Anterior cingulate cortex (tissue), 58 donors: ENCODE data around the gene RNF151.
A peak's percentile ranks its signal among the peaks of the same experiment; 100 is the strongest.

Source experiments
- DNase-seq, 58 donors: peaks; one replicate each; lab custom pipeline; 2025; lab: John Stamatoyannopoulos, UW

Gene RNF151

DNA sequence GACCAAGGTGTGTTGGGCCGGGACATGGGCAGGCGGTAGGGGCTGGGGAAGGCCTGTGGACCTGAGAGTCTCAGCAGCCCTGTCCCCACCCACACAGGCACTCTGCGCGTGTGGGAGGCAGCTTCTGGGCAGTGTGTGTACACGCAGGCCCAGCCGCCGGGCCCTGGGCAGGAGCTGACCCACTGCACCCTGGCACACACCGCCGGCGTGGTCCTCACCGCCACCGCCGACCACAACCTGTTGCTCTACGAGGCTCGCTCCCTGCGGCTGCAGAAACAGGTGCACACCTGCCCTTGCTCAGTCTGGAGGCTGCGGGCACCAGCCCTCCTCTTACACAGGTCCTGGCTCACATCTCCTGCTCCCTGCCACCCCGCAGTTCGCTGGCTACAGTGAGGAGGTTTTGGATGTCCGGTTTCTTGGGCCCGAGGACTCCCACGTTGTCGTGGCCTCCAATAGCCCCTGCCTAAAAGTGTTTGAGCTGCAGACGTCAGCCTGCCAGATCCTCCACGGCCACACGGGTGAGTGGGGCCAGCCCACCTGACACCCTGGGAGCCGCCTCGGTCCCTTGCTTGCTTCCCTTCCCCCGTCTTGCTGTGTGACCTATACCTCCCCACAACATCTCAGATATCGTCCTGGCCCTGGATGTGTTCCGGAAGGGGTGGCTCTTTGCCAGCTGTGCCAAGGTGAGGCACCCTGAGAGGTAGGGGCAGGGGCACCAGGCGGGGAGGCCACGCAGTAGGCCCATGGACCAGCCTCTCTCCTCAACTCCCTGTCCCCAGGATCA is 9.0 kb downstream of the RNF151 start:
- DNase-seq = no peak

DNA sequence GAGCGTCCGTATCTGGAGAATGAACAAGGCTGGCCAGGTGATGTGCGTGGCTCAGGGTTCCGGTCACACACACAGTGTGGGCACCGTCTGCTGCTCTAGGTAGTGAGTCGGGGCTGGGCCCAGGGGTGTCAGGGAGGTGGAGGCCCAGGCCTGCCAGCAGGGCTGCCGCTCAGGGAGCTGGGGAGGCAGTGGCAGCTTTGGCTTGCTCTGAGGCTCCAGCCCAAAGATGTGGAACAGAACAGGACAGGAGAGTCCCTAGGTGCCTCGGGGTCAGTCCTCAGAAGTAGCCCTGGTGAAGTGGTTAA is 9.5 kb downstream of the RNF151 start:
- DNase-seq = no peak

- no peak for DNase-seq
These were observed 10.6 kb downstream of the RNF151 start for GRCh38 chr16:1976951-1977874.

DNA sequence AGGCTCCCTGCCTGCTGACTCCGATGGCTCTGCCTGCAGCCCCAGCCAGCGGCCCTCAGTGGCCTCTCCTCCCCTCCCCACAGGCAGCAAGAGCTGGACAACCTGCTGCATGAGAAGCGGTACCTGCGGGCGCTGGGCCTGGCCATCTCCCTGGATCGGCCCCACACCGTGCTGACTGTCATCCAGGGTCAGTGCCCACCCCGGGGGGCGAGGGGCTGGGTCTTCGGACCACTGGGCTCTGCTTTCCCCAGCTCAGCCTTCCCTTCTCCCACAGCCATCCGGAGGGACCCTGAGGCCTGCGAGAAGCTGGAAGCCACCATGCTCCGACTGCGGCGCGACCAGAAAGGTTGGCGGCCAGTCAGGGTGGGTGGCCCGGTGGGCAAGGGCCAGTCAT is 11.2 kb downstream of the RNF151 start:
- DNase-seq = no peak

- no peak for DNase-seq
These were observed 11.9 kb downstream of the RNF151 start for GRCh38 chr16:1978476-1979120.

DNA sequence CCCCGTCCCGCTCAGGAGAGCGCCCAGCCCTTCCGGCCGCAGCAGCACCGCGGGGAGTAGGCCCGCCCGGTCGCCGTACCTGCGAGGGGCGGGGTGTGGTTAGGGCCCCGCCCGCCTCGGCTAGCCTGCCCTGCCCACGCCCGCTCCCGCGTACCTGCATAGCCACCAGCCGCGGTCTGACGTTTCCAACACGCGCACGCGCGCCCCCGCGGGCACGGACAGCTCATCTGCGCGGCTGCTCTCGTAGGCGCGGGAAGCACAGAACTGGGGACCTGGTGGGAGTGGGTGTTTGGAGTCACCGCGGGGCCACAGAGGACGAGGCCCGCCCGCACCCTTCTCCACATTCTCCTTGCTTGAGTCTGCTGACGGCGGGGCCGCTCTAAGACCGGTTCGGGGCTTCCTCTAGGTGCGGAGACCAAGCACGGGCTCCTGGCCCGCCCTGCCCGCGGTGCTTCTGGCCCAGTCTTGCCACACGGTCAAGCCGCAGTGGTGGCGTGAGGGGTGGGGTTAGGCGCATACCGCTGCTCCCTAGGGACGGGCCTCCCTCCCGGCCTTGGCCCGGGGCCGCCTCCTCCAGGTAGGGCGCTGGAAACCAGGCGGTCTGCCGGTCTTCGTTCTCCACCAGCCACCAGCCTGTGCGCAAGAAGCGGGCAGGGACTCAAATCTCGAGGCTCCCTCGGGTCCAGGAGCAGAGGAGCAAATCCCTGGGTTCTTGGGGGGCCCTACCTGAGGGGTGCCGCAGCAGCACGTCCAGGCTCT is 12.8 kb downstream of the RNF151 start:
- DNase-seq = peak in 1 of 58 donors; percentile 18

GRCh38 chr16:1980030-1980769 is 13.5 kb downstream of the RNF151 start:
- no peak for DNase-seq

- DNase-seq = no peak
These were observed 14.1 kb downstream of the RNF151 start for GRCh38 chr16:1980770-1981087.

DNA sequence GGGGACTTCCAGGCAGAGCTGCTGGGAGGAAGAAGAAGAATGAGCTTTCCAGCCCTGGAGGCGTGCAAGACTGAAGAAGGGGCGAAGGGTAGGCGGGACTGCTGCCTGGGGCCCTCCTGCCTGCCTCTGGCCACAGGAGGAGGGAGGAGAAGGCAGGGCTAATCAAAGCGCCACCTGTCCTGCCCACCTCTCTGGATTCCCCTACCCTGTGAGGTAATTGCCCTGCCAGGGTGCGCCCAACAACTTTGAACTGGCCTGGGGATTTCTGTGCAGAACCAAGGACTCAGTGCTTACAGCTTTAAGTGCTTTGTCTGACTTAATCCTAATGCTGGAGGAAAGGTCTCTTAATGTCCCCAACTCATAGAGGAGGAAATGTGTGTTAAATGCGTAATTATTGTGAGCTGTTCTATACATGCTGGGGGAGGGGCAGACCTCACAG is 14.8 kb downstream of the RNF151 start, which contains the start of gene NOXO1:
Gene NOXO1, minus strand, starts transcription at position 72 of the 439 bp plus-strand sequence. CDS start 290 bp downstream, outside the sequence.
- DNase-seq = no peak

DNA sequence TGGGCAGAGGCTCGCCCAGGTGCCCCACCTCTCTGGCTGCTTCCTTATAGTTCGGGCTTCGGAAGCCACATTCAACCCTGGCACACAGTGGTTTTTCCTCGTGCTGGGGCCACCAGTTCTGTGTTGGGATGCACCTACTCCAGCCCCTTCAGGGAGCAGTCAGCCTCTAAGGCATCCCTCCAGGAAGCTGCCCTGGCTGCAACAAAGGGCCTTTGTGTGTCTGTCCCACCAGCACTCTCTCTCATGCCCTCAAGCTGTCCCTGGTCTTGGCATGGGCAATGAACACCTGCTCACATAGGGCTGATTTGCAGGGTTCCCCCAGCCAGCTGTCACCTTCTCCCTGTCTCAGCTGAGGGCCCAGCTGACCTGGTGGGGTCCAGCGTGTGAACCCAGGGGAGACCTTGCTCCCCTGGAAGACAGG is 15.4 kb downstream of the RNF151 start:
- DNase-seq = peak in 18 of 58 donors; percentile 6 to 63 (median 38)

DNA sequence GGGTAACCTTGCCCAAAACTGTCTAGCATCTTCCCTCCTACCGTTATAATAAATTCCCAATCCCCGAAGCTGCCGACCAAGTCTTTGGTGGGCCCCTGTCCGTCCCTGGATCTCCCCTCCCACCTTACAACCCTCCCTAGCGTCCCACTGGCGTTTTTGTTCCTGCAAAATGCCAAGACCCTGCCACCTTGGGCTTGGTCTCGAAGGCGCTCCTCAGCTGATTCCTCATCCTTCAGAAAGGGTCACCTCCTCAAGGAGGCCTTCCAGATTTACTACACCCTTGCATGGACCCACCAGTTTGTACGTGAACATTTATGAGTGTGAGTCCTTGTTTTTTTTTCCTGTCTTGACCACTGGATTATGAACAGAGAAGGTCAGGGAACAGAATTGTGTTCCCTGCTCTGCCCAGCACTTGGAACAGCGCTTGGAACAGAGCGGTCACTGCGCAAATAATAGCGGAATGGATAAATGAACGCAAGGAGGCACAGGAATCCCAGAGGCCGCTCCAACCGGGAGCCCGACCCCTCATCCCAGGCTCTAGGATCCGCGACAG is 16.4 kb downstream of the RNF151 start:
- no peak for DNase-seq

GRCh38 chr16:1983544-1984346 is 17.1 kb downstream of the RNF151 start, which contains the start of gene GFER:
Gene GFER, plus strand, starts transcription at chr16:1984193. Its CDS starts 26 bp downstream, at chr16:1984219.
- peak; percentile 16 to 93 (median 82) for DNase-seq

DNA sequence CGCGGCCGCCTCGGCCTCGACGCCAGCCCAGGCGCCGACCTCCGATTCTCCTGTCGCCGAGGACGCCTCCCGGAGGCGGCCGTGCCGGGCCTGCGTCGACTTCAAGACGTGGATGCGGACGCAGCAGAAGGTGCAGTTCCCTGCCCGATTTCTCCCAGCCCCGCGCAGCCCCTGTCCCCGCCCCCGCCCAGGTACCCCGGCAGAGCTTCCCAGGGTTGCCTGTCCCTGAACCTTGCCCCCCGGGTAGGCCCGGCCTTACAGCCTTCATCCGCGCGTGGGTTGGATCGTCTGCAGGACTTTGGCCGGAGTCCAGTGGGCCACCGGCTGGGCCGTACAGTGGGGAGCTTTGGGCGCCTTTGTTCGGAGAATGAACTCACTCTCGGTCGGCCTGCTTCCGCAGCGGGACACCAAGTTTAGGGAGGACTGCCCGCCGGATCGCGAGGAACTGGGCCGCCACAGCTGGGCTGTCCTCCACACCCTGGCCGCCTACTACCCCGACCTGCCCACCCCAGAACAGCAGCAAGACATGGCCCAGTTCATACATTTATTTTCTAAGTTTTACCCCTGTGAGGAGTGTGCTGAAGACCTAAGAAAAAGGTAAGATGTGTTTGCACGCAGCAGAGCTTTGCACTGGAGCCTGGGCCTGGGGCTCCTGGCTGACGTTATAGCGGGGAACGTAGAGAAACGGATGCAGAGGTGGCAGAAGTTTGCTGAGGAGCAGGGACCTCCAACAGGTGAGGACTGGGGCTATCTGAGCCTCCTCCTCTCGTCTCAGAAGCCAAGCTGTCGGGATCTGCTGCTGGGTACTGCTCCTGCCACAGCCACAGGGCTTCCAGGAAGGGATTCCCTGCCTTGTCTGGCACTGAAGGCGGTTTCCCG is 17.9 kb downstream of the RNF151 start:
- DNase-seq = peak in 8 of 58 donors; percentile 30 to 62 (median 49)

DNA sequence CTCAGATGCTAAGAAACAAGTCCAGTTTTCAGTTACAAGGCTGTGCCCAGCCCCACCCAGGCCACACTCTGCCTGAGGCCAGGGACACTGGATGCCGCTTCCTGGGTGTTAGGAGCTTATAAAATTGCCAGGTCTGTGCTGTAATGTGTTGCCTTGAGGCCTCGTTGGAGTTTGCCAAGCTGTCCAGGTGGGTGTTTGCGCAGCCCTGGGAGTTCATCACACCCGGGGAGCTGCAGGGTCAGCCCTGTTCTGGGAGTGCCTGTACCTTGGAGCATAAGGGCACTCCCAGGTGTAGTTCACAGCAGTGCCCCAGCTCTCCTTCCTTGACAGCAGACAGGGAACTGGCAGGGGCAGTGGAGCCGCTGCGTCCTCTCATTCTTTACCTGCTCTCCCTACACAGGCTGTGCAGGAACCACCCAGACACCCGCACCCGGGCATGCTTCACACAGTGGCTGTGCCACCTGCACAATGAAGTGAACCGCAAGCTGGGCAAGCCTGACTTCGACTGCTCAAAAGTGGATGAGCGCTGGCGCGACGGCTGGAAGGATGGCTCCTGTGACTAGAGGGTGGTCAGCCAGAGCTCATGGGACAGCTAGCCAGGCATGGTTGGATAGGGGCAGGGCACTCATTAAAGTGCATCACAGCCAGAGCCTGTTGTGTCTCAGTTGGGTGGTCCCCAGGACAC is 19.0 kb downstream of the RNF151 start:
- no peak for DNase-seq

DNA sequence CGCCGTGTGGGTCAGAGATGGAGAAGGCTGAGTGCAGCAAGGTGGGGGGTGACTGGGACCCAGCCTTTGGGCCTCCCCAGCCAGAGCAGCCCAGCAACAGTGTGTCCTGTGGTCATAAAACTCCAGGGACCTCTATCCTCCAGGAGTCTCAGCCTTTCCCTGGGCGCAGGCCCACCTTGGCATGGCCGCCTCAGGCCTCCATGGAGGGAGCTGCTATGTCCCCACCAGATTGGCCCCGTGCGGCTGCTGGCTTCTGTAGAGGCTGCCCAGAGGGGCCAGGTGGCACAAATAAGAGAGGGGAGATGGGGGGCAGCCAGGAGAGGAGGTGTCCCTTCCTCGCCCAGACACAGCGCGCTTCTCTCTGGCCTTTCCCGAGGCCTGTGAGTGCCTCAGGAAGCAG is 20.5 kb downstream of the RNF151 start:
- no peak for DNase-seq

DNA sequence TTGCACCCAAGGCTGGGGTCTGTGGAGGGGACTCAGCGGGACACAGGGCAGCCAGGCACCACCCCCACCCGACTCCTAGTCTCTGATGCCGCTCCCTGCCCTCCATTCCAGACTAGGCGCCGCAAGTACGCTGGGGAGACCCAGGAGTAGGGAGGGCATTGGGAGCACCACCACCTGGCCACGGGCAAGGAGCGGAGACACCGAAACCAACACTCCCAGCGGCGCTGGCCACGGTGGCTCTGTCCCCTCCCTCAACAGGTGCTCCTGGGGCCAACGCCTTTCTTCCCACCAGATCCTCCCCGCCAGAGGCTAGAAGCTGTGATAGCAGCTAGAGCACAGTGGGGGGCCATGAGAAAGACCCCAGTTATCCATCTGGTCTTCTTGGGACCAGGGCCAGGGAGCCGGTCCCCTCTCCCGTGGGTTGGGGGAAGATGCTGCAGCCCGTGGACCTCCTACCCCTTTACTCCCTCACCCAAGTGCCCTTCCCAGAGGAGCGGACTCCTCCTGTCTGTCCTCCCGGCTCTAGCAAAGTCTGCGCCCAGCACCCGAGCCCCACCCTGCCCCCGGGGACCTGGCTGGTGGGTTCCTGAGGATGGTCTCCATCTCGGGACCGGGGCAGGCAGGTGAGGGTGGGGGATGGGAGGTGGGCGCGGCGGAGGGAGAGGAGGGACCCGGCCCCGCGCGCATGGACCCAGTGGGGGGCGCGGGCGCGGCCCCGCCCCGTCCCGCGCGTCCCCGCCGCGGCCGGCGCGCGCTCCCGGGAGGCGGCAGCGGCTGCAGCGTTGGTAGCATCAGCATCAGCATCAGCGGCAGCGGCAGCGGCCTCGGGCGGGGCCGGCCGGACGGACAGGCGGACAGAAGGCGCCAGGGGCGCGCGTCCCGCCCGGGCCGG is 22.8 kb downstream of the RNF151 start, which contains the start of gene SYNGR3:
Gene SYNGR3, plus strand, starts transcription at position 762 of the 892 bp plus-strand sequence. CDS start 133 bp downstream, outside the sequence.
- DNase-seq = peak in 2 of 58 donors; percentile 10 to 14
